HG02642 (cell line): ENCODE data around the gene CDX2.
"Not testable (repeated sequence)": the region's sequence is repeated elsewhere in the genome, so short reads cannot be mapped to it uniquely, and the experiment has no call there.

Source experiments
- ATAC-seq: cut with Tn5 transposase; IDR thresholded peaks from one replicate; pipeline ENCODE4 v1.9.1; 2021; ENCODE audit warnings: mild to moderate bottlenecking; ENCODE audit not compliant: unreplicated experiment, poor library complexity

Gene CDX2, protein sequence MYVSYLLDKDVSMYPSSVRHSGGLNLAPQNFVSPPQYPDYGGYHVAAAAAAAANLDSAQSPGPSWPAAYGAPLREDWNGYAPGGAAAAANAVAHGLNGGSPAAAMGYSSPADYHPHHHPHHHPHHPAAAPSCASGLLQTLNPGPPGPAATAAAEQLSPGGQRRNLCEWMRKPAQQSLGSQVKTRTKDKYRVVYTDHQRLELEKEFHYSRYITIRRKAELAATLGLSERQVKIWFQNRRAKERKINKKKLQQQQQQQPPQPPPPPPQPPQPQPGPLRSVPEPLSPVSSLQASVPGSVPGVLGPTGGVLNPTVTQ

GRCh38 chr13:27969082-27969865 is at the start of gene CDX2:
TSS of gene CDX2 (minus strand) at chr13:27969315. CDS start at chr13:27969006, 309 bp downstream.
- no peak for ATAC-seq

DNA sequence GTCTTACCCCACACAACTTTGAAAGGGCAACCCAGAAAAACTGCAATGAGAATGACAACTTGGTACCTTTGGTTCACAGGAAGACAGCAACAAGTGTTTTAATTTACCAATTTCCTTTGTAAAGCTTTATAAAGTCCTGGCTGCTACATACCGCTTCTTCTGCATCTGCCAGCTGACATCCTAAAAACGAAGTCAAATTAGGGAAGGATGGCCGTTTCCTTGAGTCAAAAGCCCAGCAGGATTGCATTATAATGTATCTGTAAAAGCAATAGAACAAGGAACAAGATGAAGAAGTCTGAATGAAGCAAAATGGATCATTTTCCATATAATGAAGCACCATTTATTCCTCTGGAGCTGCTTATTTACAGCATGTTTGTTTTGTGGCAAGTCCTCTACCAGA is 45.2 kb upstream of the CDX2 start:
- ATAC-seq: no peak

DNA sequence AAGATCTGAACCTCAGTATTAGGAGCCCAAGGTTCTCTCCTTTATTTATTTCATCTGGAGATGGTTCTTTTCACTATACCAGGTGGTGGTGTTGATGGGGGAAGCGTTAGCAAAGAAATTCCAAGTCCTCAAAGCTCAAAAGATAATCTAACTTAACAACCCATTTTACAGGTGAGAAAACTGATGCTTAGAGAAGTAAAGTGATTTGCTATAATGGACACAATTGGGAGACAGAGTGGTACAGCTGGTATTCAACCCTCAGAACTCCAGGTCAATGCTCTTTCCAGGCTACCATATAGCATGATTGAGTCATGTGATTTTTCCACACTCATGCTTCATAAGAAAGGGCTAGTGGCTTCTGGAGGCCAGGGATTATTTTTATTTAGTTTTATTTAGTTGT is 44.4 kb upstream of the CDX2 start:
- no peak for ATAC-seq

DNA sequence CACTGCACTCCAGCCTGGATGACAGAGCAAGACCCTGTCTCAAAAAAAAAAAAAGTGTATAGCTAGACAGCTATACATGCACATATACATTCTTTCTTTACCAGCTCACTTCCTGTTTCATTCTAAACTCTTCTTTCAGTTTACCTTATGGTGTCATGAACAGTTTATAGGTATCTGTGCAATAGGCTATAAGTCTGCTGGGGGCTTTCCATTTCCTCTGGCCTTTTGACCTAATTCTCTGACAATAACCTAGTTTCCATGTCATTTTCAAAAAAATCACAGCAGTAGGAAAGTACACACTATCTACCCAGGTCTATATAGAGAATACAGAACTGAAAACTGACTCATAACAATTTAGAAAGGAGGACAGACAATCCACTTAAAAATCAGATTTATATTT is 43.8 kb upstream of the CDX2 start:
- ATAC-seq: peak; percentile 72

GRCh38 chr13:28012383-28012782 is 43.3 kb upstream of the CDX2 start:
- ATAC-seq: no peak

DNA sequence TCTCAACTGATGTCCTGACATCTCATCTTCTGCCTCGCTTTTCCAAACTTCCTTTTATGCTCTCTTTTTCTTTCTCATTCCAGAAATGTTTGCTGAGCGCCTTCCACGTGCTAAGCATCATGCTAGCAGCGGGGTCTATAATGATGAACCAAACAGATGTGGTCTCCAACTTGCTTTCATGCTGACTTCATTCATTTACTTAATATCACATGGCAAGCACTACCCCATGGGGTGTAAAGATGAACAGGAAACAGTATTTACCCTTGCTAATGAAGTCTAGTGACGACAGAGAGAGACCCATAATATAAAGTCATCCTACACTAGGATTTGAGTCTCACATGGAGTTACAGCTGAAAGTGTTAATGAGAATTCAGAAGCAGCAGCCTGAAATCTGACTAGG is 40.9 kb upstream of the CDX2 start:
- no peak for ATAC-seq

DNA sequence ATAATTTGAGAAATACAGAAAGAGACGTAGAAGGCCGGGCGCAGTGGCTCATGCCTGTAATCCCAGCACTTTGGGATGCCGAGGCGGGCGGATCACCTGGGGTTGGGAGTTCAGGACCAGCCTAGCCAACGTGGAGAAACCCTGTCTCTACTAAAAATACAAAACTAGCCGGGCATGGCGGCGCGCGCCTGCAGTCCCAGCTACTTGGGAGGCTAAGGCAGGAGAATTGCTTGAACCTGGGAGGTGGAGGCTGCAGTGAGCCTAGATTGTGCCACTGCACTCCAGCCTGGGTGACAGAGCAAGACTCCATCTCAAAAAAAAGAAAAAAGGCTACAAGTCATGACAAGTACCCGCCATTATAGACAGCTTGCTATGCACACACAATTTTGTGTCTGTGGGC is 35.9 kb upstream of the CDX2 start:
- ATAC-seq: not testable (repeated sequence)

GRCh38 chr13:28002886-28003698 is 34.0 kb upstream of the CDX2 start:
- ATAC-seq: no peak

DNA sequence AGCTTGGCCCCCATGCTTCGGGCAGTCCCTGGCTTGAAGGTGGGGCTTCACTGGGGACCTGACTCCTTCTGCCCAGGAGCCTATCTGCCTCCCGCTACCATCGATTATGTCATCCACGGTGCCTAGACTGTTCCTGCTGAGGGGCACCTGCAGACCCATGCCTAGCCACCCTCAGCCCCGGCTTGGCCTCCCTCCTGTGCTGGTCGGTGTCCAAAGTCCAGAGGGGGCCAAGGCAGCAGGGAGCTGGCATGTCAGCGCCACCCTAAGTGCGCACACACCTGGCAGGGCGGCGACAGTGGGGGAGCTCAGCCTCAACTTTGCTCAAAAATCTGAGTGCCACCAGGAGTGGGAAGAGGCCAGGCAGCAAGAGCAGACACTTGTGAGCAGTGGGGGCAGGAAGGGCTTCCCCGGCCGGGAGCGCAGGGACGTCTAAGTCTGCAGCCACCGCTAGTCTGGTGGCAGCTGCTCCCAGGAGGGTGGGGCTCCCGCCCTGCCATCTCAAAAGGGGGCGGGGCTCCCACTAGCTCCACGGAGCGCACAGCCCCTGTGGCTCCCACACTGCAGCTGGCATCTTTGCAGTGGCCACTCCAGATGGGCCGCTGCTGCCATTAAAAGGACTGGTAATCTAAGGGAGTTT is 32.8 kb upstream of the CDX2 start:
- no peak for ATAC-seq

DNA sequence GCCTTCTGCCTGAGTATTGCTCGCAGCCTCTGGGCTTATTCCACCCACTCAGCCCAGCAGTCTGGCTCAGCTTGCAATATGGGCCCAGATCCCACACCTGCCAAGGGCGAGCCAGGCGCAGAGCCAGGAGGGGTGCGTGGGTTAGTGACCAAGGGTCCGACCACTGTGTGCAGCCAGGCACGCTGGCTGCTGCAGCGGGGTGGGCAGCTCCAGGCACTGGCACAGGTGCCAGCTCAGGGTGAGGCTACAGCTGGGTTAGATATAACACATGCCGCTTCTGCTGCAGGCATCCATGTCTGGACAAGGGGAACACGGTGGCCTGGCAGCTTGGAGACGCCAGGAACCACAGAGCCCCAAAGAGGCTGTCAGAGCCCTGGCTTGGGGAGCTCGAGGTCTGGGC is 31.9 kb upstream of the CDX2 start:
- ATAC-seq: no peak

- no peak for ATAC-seq
These were observed 31.5 kb upstream of the CDX2 start for GRCh38 chr13:28000567-28000966.

GRCh38 chr13:27997904-27998522 is 28.9 kb upstream of the CDX2 start:
- no peak for ATAC-seq

DNA sequence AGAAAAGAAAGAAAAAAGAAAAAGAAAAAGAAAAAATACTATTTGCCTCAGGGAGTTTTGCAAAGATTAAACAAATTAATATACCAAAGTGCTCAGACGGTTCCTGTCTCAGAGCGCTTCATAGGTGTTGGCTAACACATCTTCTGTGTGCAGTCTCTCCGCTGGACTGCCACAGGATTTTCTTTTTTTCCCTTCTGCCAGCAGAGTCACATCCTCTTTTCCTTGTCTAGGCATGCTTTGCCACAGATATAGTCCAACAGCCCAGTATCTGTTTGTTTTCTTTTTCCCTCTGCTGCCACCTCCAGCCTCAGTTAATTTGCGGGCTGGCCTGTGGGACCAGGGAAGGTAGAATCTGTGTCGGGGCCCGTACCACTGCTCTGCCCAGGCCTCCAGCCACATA is 22.8 kb upstream of the CDX2 start:
- no peak for ATAC-seq

DNA sequence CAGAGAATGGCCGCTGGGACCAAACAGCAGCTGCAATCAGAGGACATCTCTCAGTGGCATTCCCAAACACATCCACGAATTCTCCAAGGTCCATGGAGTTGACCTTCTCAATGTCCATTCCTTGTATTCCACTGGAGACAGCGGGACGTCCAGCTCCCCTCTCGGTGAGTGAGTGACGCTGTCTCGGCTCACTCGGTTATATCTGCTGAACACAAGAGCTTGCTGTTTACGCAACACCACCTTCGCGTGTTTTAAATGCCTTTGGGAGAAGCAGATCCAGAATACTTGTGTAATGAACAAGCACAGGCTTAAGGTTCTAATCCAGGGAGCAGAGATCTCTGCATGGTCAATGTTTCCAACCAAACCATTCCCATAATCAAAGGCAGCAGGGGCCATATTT is 19.4 kb upstream of the CDX2 start, which contains the start of gene URAD:
Gene URAD (minus strand): TSS at position 174 of the 400 bp plus-strand sequence. CDS start 56 bp downstream, at position 118.
- ATAC-seq: no peak

DNA sequence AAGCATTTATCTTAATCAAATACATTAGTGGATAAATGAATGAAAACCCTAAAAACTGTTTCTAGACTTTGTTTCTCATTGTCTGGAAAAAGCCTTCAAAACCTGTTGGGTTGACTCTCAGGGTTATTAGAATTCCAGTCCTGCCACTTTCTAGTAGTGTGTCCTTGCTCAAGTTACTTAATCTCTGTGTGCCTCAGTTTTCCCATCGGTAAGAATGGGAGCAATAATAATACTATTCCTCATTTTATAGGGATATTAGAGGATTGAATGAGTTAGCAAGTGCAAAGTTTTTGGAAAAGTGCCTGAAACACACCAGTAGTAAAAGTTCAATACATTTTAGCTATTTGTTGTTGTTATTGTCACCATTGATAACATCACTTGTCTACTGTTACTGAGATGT is 16.5 kb upstream of the CDX2 start:
- ATAC-seq: no peak

DNA sequence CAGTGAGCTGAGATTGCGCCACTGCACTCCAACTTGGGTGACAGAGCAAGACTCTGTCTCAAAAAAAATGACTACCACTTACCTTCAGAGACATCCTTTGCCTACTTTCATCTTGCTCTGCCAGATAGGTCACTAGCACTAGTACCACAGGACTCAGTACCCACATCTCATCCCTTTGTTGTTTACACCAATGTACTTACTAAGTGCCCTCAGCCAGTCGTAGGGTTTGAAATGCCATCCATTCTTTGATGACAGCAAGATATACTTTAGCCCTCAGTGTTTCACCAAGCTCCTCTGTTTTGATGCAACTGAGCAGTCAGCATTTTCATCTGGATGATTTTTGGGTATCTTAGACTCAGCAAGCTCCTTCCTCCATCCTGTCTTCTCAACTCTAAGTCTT is 13.2 kb upstream of the CDX2 start:
- no peak for ATAC-seq

- ATAC-seq: no peak
These were observed 12.0 kb upstream of the CDX2 start for GRCh38 chr13:27981006-27981708.

DNA sequence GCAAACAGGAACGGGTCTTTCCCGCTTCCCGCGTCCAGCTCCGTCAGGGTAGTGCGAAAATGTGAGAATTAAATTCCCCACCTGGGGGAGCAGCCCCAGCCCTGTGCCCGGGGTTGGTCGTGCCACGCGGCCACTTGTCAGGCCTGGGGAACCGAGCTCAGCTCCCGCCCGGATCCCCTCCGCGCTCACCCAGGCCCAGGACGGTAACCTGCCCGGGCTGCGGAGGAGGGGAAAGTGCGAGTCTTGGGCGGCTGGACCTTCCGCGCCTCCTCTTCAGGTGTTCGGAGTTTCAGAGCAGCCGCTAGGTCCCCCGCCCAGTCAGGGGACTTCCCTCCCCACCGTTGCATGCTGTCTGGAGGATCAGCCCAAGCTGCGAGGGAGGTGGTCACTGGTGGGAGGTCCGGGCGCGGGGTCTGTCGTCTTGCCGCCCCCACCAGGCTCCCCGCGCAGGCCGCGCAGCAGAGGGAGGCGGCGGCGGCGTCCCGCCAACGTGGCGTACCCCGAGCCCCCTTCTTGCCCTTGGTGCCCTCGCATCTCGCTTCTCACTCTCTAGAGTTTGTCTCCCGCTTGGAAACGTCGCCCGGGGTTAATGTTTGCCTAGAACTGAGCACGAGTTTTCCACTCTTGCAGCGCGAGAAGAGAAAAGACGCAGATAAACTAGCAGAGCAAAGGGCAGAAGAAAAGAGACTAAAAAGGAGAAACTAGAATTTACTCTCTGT is 11.3 kb upstream of the CDX2 start:
- ATAC-seq: no peak

GRCh38 chr13:27979765-27980279 is 10.7 kb upstream of the CDX2 start:
- no peak for ATAC-seq
